ENCODE results near the gene QKI. TPM values are rescaled to one million over a fixed set of nuclear protein-coding genes. Genes with fewer than 3 reads are reported as not detected.

The QKI gene
- total and polyA plus RNA-seq, 2 donors (not counting 3 experiments of a cell fraction or from before 2014, with no cell fraction given) = 178 to 232 TPM

DNA sequence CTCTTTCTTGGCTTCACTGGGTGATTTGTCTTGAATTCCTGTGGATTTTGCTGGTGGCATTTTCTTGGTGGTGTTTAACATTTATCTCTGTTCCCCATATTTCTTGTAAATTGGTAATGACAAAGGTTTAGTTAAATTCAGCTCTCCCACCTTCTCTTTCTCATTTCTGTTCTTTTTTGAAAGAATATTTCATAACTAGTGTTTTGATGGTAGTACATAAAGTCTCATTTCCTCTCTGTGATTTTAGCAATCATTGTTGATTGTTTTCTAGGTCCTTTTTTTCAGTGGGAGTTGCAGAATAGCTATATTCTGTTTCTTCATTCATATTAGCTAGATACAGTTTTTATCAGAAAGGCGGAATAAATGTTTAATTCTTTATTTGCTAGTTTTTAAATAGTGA, 73.1 kb downstream of the QKI start:
- H3K36me3 ChIP-seq (ENCODE audit: control insufficient read depth in 2 of 2, extremely low read depth in 1 of 2, insufficient read depth in 2 of 2, low read length in 2 of 2) = no peaks in the 10 kb centered on the region
- ChIA-PET POLR2A (interaction anchor here (0.6 kb wide), 1 partner anchor 13 kb away, joined by 8 read pairs; no protein-coding TSS in a partner anchor), CTCF (interaction anchor here (0.7 to 1.4 kb wide), 3 partner anchors 30 to 83 kb away, joined by 3 read pairs; no protein-coding TSS in a partner anchor)
- no peak overlapping the region for H2AFZ ChIP-seq (ENCODE audit: low read depth, low read length)
- no TSS peak for BruUV-seq (replicated peaks)
- H3K4me3 ChIP-seq (replicated peaks in 1 of 3; ENCODE audit: insufficient read depth in 1 of 3, low read depth in 1 of 3, low read length in 3 of 3) = no peak overlapping the region
- intact Hi-C loops (cut with micrococcal nuclease) = no loop called here
- no peak overlapping the region for H3K9ac ChIP-seq (replicated peaks; ENCODE audit: extremely low read depth, insufficient read depth, low read length)
- no peaks in the 10 kb centered on the region for H3K27me3 ChIP-seq (ENCODE audit: control insufficient read depth in 2 of 2, insufficient read depth in 2 of 2, low read length in 2 of 2)
- H3K9me1 ChIP-seq (replicated peaks; ENCODE audit: control insufficient read depth, extremely low read depth, insufficient read depth, low read length) = peaks cover 2% of the 10 kb centered on the region
- DNase-seq (ENCODE audit: low read depth, low spot score) (no peak), FAIRE-seq (no peak)
- dilution Hi-C loops (cut with MboI; ENCODE audit: extremely low pct_ligation_motif_present, low sequenced_read_pairs) = no loop called here
- TF ChIP-seq EZH2 (IDR thresholded peaks at IDR 0.05; ENCODE audit: borderline replicate concordance, low read depth, low read length, severe bottlenecking) = no peak
- TF ChIP-seq, protein P1, sequence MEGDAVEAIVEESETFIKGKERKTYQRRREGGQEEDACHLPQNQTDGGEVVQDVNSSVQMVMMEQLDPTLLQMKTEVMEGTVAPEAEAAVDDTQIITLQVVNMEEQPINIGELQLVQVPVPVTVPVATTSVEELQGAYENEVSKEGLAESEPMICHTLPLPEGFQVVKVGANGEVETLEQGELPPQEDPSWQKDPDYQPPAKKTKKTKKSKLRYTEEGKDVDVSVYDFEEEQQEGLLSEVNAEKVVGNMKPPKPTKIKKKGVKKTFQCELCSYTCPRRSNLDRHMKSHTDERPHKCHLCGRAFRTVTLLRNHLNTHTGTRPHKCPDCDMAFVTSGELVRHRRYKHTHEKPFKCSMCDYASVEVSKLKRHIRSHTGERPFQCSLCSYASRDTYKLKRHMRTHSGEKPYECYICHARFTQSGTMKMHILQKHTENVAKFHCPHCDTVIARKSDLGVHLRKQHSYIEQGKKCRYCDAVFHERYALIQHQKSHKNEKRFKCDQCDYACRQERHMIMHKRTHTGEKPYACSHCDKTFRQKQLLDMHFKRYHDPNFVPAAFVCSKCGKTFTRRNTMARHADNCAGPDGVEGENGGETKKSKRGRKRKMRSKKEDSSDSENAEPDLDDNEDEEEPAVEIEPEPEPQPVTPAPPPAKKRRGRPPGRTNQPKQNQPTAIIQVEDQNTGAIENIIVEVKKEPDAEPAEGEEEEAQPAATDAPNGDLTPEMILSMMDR (IDR thresholded peaks at IDR 0.05; ENCODE audit: extremely low read depth in 1 of 2, insufficient read depth in 1 of 2, low read depth in 1 of 2, low read length in 2 of 2) = no peak
- TF ChIP-seq POLR2AphosphoS5 (IDR thresholded peaks at IDR 0.05; ENCODE audit: insufficient read depth, low read depth, low read length) = no peak
- TF ChIP-seq POLR2A (IDR thresholded peaks at IDR 0.05; ENCODE audit: low read depth, low read length) = no peak
- no peak overlapping the region for H3K4me2 ChIP-seq (ENCODE audit: insufficient read depth, low read length)
- peaks cover 99% of the 10 kb centered on the region for H3K79me2 ChIP-seq (ENCODE audit: control insufficient read depth, insufficient read depth, low read length)
- H3K27ac ChIP-seq (ENCODE audit: insufficient read depth, low read depth, low read length) = no peak overlapping the region
- H4K20me1 ChIP-seq (replicated peaks; ENCODE audit: control insufficient read depth, extremely low read depth, insufficient read depth, low read length) = peaks cover 40% of the 10 kb centered on the region
- H3K9me3 ChIP-seq (replicated peaks; ENCODE audit: control insufficient read depth, insufficient read depth, low read length) = no peaks in the 10 kb centered on the region
- H3K4me1 ChIP-seq (ENCODE audit: control insufficient read depth, extremely low read depth, insufficient read depth, low read length) = peaks cover 8% of the 10 kb centered on the region

DNA sequence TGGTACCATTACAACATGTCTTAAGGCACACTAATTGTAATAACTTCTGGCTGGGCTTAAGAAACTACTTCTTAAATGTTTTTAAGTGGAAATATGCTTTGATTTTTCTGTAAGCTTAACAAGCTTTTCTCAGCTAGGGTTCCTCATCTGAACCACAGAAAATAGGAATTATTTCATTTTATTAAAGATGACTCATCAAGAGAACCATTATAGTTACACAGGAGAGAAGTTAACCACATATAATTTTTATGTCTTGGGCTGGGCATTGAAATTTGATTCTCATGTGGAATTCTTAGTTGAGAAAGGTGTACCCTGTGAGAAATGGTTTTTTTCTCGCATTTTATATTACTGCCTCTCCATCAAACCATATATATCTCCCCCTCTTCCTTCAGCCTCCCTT, 75.1 kb downstream of the QKI start:
- ChIA-PET CTCF (no interaction called here), POLR2A (no interaction called here)
- peaks cover 8% of the 10 kb centered on the region for H3K4me1 ChIP-seq (ENCODE audit: control insufficient read depth, extremely low read depth, insufficient read depth, low read length)
- intact Hi-C loops (cut with micrococcal nuclease) = no loop called here
- H3K9me1 ChIP-seq (replicated peaks; ENCODE audit: control insufficient read depth, extremely low read depth, insufficient read depth, low read length) = peaks cover 2% of the 10 kb centered on the region
- no peak overlapping the region for H3K4me3 ChIP-seq (replicated peaks in 1 of 3; ENCODE audit: insufficient read depth in 1 of 3, low read depth in 1 of 3, low read length in 3 of 3)
- no peak for DNase-seq (ENCODE audit: low read depth, low spot score)
- no peak overlapping the region for H2AFZ ChIP-seq (ENCODE audit: low read depth, low read length)
- peaks cover 47% of the 10 kb centered on the region for H4K20me1 ChIP-seq (replicated peaks; ENCODE audit: control insufficient read depth, extremely low read depth, insufficient read depth, low read length)
- H3K27me3 ChIP-seq (ENCODE audit: control insufficient read depth in 2 of 2, insufficient read depth in 2 of 2, low read length in 2 of 2) = no peaks in the 10 kb centered on the region
- peaks cover 100% of the 10 kb centered on the region for H3K79me2 ChIP-seq (ENCODE audit: control insufficient read depth, insufficient read depth, low read length)
- BruUV-seq (replicated peaks) = no TSS peak
- no peak overlapping the region for H3K4me2 ChIP-seq (ENCODE audit: insufficient read depth, low read length)
- H3K9ac ChIP-seq (replicated peaks; ENCODE audit: extremely low read depth, insufficient read depth, low read length) = no peak overlapping the region
- TF ChIP-seq JUN (IDR thresholded peaks at IDR 0.05; ENCODE audit: borderline replicate concordance, insufficient read depth, insufficient read length, low read depth) (peak; percentile 24), EZH2 (IDR thresholded peaks at IDR 0.05; ENCODE audit: borderline replicate concordance, low read depth, low read length, severe bottlenecking) (no peak), FOS (IDR thresholded peaks at IDR 0.05; ENCODE audit: borderline replicate concordance, insufficient read depth, low read length) (peak; percentile 32)
- dilution Hi-C loops (cut with MboI; ENCODE audit: extremely low pct_ligation_motif_present, low sequenced_read_pairs) = no loop called here
- H3K9me3 ChIP-seq (replicated peaks; ENCODE audit: control insufficient read depth, insufficient read depth, low read length) = no peaks in the 10 kb centered on the region
- no peak for FAIRE-seq
- no peak overlapping the region for H3K27ac ChIP-seq (ENCODE audit: insufficient read depth, low read depth, low read length)
- H3K36me3 ChIP-seq (ENCODE audit: control insufficient read depth in 2 of 2, extremely low read depth in 1 of 2, insufficient read depth in 2 of 2, low read length in 2 of 2) = no peaks in the 10 kb centered on the region

All from endothelial cell of umbilical vein (primary cell).